ENCODE results near the gene ZC3H14.

Gene ZC3H14

GRCh38 chr14:88546621-88547385, 16.0 kb upstream of the ZC3H14 start:
- no peak for TF ChIP-seq EZH2phosphoT487 (IDR thresholded peaks at IDR 0.05; ENCODE audit: low read length)
- no peak for TF ChIP-seq CTCF (IDR thresholded peaks at IDR 0.05; ENCODE audit: low read length)
- no peak for TF ChIP-seq EZH2 (optimal IDR thresholded peaks at IDR 0.05; ENCODE audit: low read depth, low read length)
- no peaks in the 10 kb centered on the region for H3K9me2 ChIP-seq (replicated peaks; ENCODE audit: insufficient read depth, low read length)
- no peaks in the 10 kb centered on the region for H3K36me3 ChIP-seq (replicated peaks; ENCODE audit: insufficient read depth, low read length)

GRCh38 chr14:88547386-88547780, 15.5 kb upstream of the ZC3H14 start:
- Histone ChIP-seq H2AFZ (ENCODE audit: low read length) (no peak overlapping the region), H3K4me2 (ENCODE audit: low read depth, low read length) (no peak overlapping the region), H3K27me3 (replicated peaks; ENCODE audit: insufficient read depth, low read length) (no peaks in the 10 kb centered on the region), H3F3A (ENCODE audit: insufficient read depth, low read length) (no peaks in the 10 kb centered on the region), H3K36me3 (replicated peaks; ENCODE audit: insufficient read depth, low read length) (no peaks in the 10 kb centered on the region), H3K9me3 (replicated peaks; ENCODE audit: insufficient read depth, low read length) (no peaks in the 10 kb centered on the region), H3K4me3 (ENCODE audit: low read length) (no peak overlapping the region), H3K9ac (ENCODE audit: low read length) (no peak overlapping the region), H3K4me1 (ENCODE audit: low read length) (no peaks in the 10 kb centered on the region), H3K27ac (ENCODE audit: low read length) (no peak overlapping the region), H4K20me1 (ENCODE audit: insufficient read depth, low read length) (no peaks in the 10 kb centered on the region), H3K9me2 (replicated peaks; ENCODE audit: insufficient read depth, low read length) (no peaks in the 10 kb centered on the region), H3K79me2 (ENCODE audit: low read length) (no peaks in the 10 kb centered on the region)
- TF ChIP-seq CTCF (IDR thresholded peaks at IDR 0.05; ENCODE audit: low read length) (no peak), EZH2phosphoT487 (IDR thresholded peaks at IDR 0.05; ENCODE audit: low read length) (no peak), EZH2 (optimal IDR thresholded peaks at IDR 0.05; ENCODE audit: low read depth, low read length) (no peak)
- no peak for DNase-seq

More at GRCh38 chr14:88546621-88547385, 16.0 kb upstream of the ZC3H14 start:
- Histone ChIP-seq H3K9me3 (replicated peaks; ENCODE audit: insufficient read depth, low read length) (no peaks in the 10 kb centered on the region), H2AFZ (ENCODE audit: low read length) (no peak overlapping the region), H3K9ac (ENCODE audit: low read length) (no peak overlapping the region), H3K27ac (ENCODE audit: low read length) (no peak overlapping the region), H3K4me3 (ENCODE audit: low read length) (no peak overlapping the region), H3K4me2 (ENCODE audit: low read depth, low read length) (no peak overlapping the region), H3K4me1 (ENCODE audit: low read length) (no peaks in the 10 kb centered on the region), H3K27me3 (replicated peaks; ENCODE audit: insufficient read depth, low read length) (no peaks in the 10 kb centered on the region), H3F3A (ENCODE audit: insufficient read depth, low read length) (no peaks in the 10 kb centered on the region), H4K20me1 (ENCODE audit: insufficient read depth, low read length) (no peaks in the 10 kb centered on the region), H3K79me2 (ENCODE audit: low read length) (no peaks in the 10 kb centered on the region)
- no peak for DNase-seq

GRCh38 chr14:88550078-88550477, 12.8 kb upstream of the ZC3H14 start:
- H2AFZ ChIP-seq (ENCODE audit: low read length), result no peak overlapping the region
- H3K9me2 ChIP-seq (replicated peaks; ENCODE audit: insufficient read depth, low read length), result no peaks in the 10 kb centered on the region
- TF ChIP-seq EZH2 (optimal IDR thresholded peaks at IDR 0.05; ENCODE audit: low read depth, low read length) (no peak), CTCF (IDR thresholded peaks at IDR 0.05; ENCODE audit: low read length) (no peak), EZH2phosphoT487 (IDR thresholded peaks at IDR 0.05; ENCODE audit: low read length) (no peak)
- H3K36me3 ChIP-seq (replicated peaks; ENCODE audit: insufficient read depth, low read length), result no peaks in the 10 kb centered on the region
- no peak for DNase-seq
- H3K4me3 ChIP-seq (ENCODE audit: low read length), result no peak overlapping the region
- H3K27me3 ChIP-seq (replicated peaks; ENCODE audit: insufficient read depth, low read length), result no peaks in the 10 kb centered on the region
- H3K79me2 ChIP-seq (ENCODE audit: low read length), result no peaks in the 10 kb centered on the region
- no peak overlapping the region for H3K9ac ChIP-seq (ENCODE audit: low read length)
- H3F3A ChIP-seq (ENCODE audit: insufficient read depth, low read length), result no peaks in the 10 kb centered on the region
- no peaks in the 10 kb centered on the region for H3K4me1 ChIP-seq (ENCODE audit: low read length)
- no peaks in the 10 kb centered on the region for H3K9me3 ChIP-seq (replicated peaks; ENCODE audit: insufficient read depth, low read length)
- no peak overlapping the region for H3K27ac ChIP-seq (ENCODE audit: low read length)
- no peak overlapping the region for H3K4me2 ChIP-seq (ENCODE audit: low read depth, low read length)
- H4K20me1 ChIP-seq (ENCODE audit: insufficient read depth, low read length), result no peaks in the 10 kb centered on the region
